ENCODE measurements around the gene PRKAR1A. TPM values are rescaled to one million over a fixed set of nuclear protein-coding genes. Genes with fewer than 3 reads are reported as not detected.
A peak's percentile ranks its signal among the peaks of the same experiment; 100 is the strongest.

The PRKAR1A gene
- total RNA-seq, 1 donor from 2014 or later, result 733 TPM

- H3K36me3 ChIP-seq, result no peaks in the 10 kb centered on the region
- intact Hi-C loops (cut with micrococcal nuclease), result no loop called here
- H3K9me3 ChIP-seq (replicated peaks), result no peaks in the 10 kb centered on the region
- H3K4me1 ChIP-seq, result peaks cover 49% of the 10 kb centered on the region
- TF ChIP-seq CTCF (IDR thresholded peaks at IDR 0.05; ENCODE audit: borderline replicate concordance), result no peak
- peaks cover 12% of the 10 kb centered on the region for H3K27me3 ChIP-seq (ENCODE audit: low read depth)
- peak overlapping the region; percentile 57 for H3K27ac ChIP-seq (replicated peaks)
- DNase-seq, result no peak
- no peak overlapping the region for H3K4me3 ChIP-seq
Measured at GRCh38 chr17:68594552-68594951, 82.3 kb downstream of the PRKAR1A start.

DNA sequence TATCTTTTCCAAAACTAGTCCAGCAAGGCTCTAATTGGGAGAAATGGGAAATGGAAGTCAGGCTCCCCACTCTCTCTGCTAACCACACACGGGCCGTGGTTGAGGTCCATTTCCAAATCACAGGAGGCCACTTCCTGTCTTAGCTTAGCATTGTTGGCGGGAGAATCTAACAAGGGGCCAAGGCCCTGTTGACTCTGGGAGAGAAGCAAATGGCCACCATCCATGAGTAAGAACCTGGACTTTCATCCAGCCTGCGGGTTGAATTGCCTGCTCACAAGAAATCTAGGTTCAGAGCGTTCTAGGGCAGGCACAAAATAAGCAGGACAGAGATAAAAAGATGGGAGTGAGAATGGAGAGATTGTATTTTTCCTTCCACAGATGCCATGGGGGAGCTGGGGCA is 83.3 kb downstream of the PRKAR1A start:
- no peak for DNase-seq
- H3K9me3 ChIP-seq (replicated peaks), result no peaks in the 10 kb centered on the region
- H3K27me3 ChIP-seq (ENCODE audit: low read depth), result peaks cover 21% of the 10 kb centered on the region
- no peak for TF ChIP-seq CTCF (IDR thresholded peaks at IDR 0.05; ENCODE audit: borderline replicate concordance)
- H3K36me3 ChIP-seq, result no peaks in the 10 kb centered on the region
- H3K4me3 ChIP-seq, result no peak overlapping the region
- H3K4me1 ChIP-seq, result peaks cover 58% of the 10 kb centered on the region
- intact Hi-C loops (cut with micrococcal nuclease), result no loop called here
- H3K27ac ChIP-seq (replicated peaks), result peak overlapping the region; percentile 57

GRCh38 chr17:68595986-68596385 is 83.8 kb downstream of the PRKAR1A start:
- DNase-seq, result no peak
- peaks cover 62% of the 10 kb centered on the region for H3K4me1 ChIP-seq
- no peak overlapping the region for H3K4me3 ChIP-seq
- H3K9me3 ChIP-seq (replicated peaks), result no peaks in the 10 kb centered on the region
- peak overlapping the region; percentile 57 for H3K27ac ChIP-seq (replicated peaks)
- TF ChIP-seq CTCF (IDR thresholded peaks at IDR 0.05; ENCODE audit: borderline replicate concordance), result no peak
- H3K27me3 ChIP-seq (ENCODE audit: low read depth), result peaks cover 21% of the 10 kb centered on the region
- H3K36me3 ChIP-seq, result no peaks in the 10 kb centered on the region
- intact Hi-C loops (cut with micrococcal nuclease), result no loop called here

GRCh38 chr17:68596411-68596945 is 84.2 kb downstream of the PRKAR1A start:
- no peaks in the 10 kb centered on the region for H3K36me3 ChIP-seq
- no peak for DNase-seq
- peak overlapping the region; percentile 57 for H3K27ac ChIP-seq (replicated peaks)
- no peaks in the 10 kb centered on the region for H3K9me3 ChIP-seq (replicated peaks)
- H3K4me1 ChIP-seq, result peaks cover 67% of the 10 kb centered on the region
- intact Hi-C loops (cut with micrococcal nuclease), result no loop called here
- TF ChIP-seq CTCF (IDR thresholded peaks at IDR 0.05; ENCODE audit: borderline replicate concordance), result no peak
- H3K4me3 ChIP-seq, result no peak overlapping the region
- peaks cover 25% of the 10 kb centered on the region for H3K27me3 ChIP-seq (ENCODE audit: low read depth)

DNA sequence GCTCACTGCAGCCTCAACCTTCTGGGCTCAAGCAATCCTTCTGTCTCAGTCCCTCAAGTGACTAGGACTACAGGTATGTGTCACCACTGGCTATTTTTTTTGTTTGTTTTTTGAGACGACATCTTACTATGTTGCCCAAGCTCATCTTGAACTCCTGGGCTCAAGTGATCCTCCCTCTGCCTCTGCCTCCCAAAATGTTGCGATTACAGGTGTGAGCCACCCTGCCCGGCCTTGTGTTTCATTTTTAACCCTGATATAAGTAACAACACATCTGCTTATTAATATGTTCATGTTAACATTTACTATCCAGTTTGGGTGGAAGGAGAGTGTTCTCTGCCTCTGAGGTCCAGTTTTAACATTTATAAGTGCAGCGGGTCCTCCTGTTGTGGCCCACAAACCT is 85.8 kb downstream of the PRKAR1A start:
- no peak for DNase-seq
- Histone ChIP-seq H3K27ac (replicated peaks) (peak overlapping the region; percentile 79), H3K9me3 (replicated peaks) (no peaks in the 10 kb centered on the region), H3K36me3 (no peaks in the 10 kb centered on the region), H3K27me3 (ENCODE audit: low read depth) (peaks cover 25% of the 10 kb centered on the region), H3K4me3 (peak overlapping the region; percentile 83), H3K4me1 (peaks cover 63% of the 10 kb centered on the region)
- intact Hi-C loops (cut with micrococcal nuclease), result no loop called here
- TF ChIP-seq CTCF (IDR thresholded peaks at IDR 0.05; ENCODE audit: borderline replicate concordance), result no peak
